H1 (cell line): ENCODE results near the gene STARD13. TPM values are rescaled to one million over a fixed set of nuclear protein-coding genes. Genes with fewer than 3 reads are reported as not detected.

Experiments
- CTCF ChIA-PET: fragments of 300-600 bp; sonication (Branson Sonifier 250); formaldehyde crosslinking; loops from one replicate; lab custom pipeline; 2021; ENCODE audit not compliant: partially characterized antibody; lab: Charles Lee
- POLR2A ChIA-PET: fragments of 300-600 bp; sonication (Branson Sonifier 250); formaldehyde crosslinking; loops from one replicate; lab custom pipeline; 2021; ENCODE audit warnings: inconsistent platforms; ENCODE audit not compliant: partially characterized antibody; lab: Charles Lee
- DNase-seq, 2 experiments: peaks; one replicate each; pipeline versions ENCODE4 v3.0.0 to v3.0.0-alpha.2; 2010 to 2022; ENCODE audit warnings: low spot score in 2 of 2, low read depth in 1 of 2, mixed read lengths in 1 of 2
- FAIRE-seq: peaks from 2 replicates; lab custom pipeline; 2011; peaks lifted over from hg19 to GRCh38; lab: Jason Lieb, UNC
- H2AFZ ChIP-seq: 2 replicates; pipeline ENCODE4 v1.8.1; 2012; ENCODE audit warnings: low read length, inconsistent platforms
- H2AK5ac ChIP-seq: 2 replicates; pipeline ENCODE4 v1.6.1; 2013; ENCODE audit warnings: low read depth, low read length
- H2BK120ac ChIP-seq: replicated peaks from 2 replicates; pipeline ENCODE3; 2013; ENCODE audit warnings: low read depth, low read length, inconsistent platforms
- H2BK12ac ChIP-seq: 2 replicates; pipeline ENCODE4 v1.6.1; 2013; ENCODE audit warnings: low read depth, low read length
- H2BK15ac ChIP-seq: 2 replicates; pipeline ENCODE4 v1.6.1; 2013; ENCODE audit warnings: low read length
- H2BK20ac ChIP-seq: 2 replicates; pipeline ENCODE4 v1.6.1; 2013; ENCODE audit warnings: low read length
- H2BK5ac ChIP-seq: 2 replicates; pipeline ENCODE4 v1.6.1; 2013; ENCODE audit warnings: low read depth, low read length
- H3K14ac ChIP-seq: 2 replicates; pipeline ENCODE4 v1.6.1; 2013; ENCODE audit warnings: inconsistent platforms; ENCODE audit not compliant: insufficient read length
- H3K18ac ChIP-seq: 2 replicates; pipeline ENCODE4 v1.6.1; 2013; ENCODE audit warnings: low read length; ENCODE audit errors: extremely low read depth
- H3K23ac ChIP-seq: 2 replicates; pipeline ENCODE4 v1.6.1; 2013; ENCODE audit warnings: inconsistent platforms; ENCODE audit not compliant: insufficient read length
- H3K23me2 ChIP-seq: 2 replicates; pipeline ENCODE4 v1.6.1; 2013; ENCODE audit warnings: low read depth, low read length
- H3K27ac ChIP-seq: 2 replicates; pipeline ENCODE4 v1.6.1; 2011; ENCODE audit warnings: low read depth, low read length, inconsistent platforms
- H3K27me3 ChIP-seq, 4 experiments: replicated peaks in 1 of 4; 1 replicate in 1 of 4; 2 replicates in 3 of 4; pipeline versions ENCODE4 v1.6.1 to v1.8.1; 2011 to 2013; ENCODE audit warnings: low read length in 3 of 4, mild to moderate bottlenecking in 3 of 4, inconsistent platforms in 2 of 4, mixed read lengths in 2 of 4, moderate library complexity in 1 of 4; ENCODE audit not compliant: control insufficient read depth in 3 of 4, insufficient read depth in 3 of 4; ENCODE audit errors: extremely low read depth in 1 of 4
- H3K36me3 ChIP-seq, 4 experiments: 2 replicates each; pipeline versions ENCODE4 v1.6.1 to v1.8.1; 2011 to 2013; ENCODE audit warnings: mild to moderate bottlenecking in 4 of 4, low read length in 3 of 4, moderate library complexity in 2 of 4, control low read depth in 1 of 4, inconsistent platforms in 1 of 4; ENCODE audit not compliant: insufficient read depth in 4 of 4, control insufficient read depth in 2 of 4
- H3K4ac ChIP-seq: replicated peaks from 2 replicates; pipeline ENCODE3; 2013; ENCODE audit warnings: low read length, low read depth, mixed read lengths, inconsistent platforms; ENCODE audit not compliant: insufficient read length
- H3K4me1 ChIP-seq, 4 experiments: replicated peaks in 1 of 4; 1 replicate in 1 of 4; 2 replicates in 3 of 4; pipeline versions ENCODE4 v1.6.1 to v1.8.1; 2011 to 2013; ENCODE audit warnings: low read length in 3 of 4, inconsistent platforms in 2 of 4, mixed read lengths in 1 of 4; ENCODE audit not compliant: insufficient read depth in 4 of 4, control insufficient read depth in 3 of 4
- H3K4me2 ChIP-seq, 2 experiments: 2 replicates each; pipeline versions ENCODE4 v1.6.1 to v1.8.1; 2011 to 2013; ENCODE audit warnings: low read depth in 2 of 2, low read length in 2 of 2, control low read depth in 1 of 2, inconsistent platforms in 1 of 2, mild to moderate bottlenecking in 1 of 2; ENCODE audit not compliant: insufficient read depth in 1 of 2
- H3K4me3 ChIP-seq, 4 experiments: fragments of 200-600, 300-600 bp in 1 of 4; sonication (generic), shearing (Covaris generic), sonication (Bioruptor Twin) in 1 of 4; 2 replicates each; pipeline versions ENCODE4 v1.5.1 to v1.8.1; 2011 to 2016; ENCODE audit warnings: low read length in 4 of 4, low read depth in 3 of 4, control low read depth in 2 of 4, inconsistent platforms in 2 of 4, mild to moderate bottlenecking in 2 of 4, mixed read lengths in 1 of 4, moderate library complexity in 1 of 4; ENCODE audit not compliant: insufficient read depth in 2 of 4; ENCODE audit errors: extremely low read depth in 1 of 4
- H3K56ac ChIP-seq: replicated peaks from 2 replicates; pipeline ENCODE3; 2013; ENCODE audit warnings: low read depth, mild to moderate bottlenecking, mixed read lengths, low read length, inconsistent platforms; ENCODE audit not compliant: insufficient read length
- H3K79me1 ChIP-seq: 2 replicates; pipeline ENCODE4 v1.6.1; 2013; ENCODE audit warnings: low read depth, low read length, control low read depth
- H3K79me2 ChIP-seq, 2 experiments: 2 replicates each; pipeline versions ENCODE4 v1.6.1 to v1.8.1; 2012 to 2013; ENCODE audit warnings: low read length in 2 of 2, mild to moderate bottlenecking in 2 of 2, inconsistent platforms in 1 of 2; ENCODE audit not compliant: insufficient read depth in 2 of 2, control insufficient read depth in 1 of 2
- H3K9ac ChIP-seq, 4 experiments: replicated peaks in 1 of 4; 1 replicate in 1 of 4; 2 replicates in 3 of 4; pipeline versions ENCODE4 v1.6.1 to v1.8.1; 2011 to 2013; ENCODE audit warnings: low read depth in 3 of 4, low read length in 3 of 4, control low read depth in 2 of 4, mild to moderate bottlenecking in 2 of 4, moderate library complexity in 2 of 4, inconsistent platforms in 1 of 4; ENCODE audit errors: extremely low read depth in 1 of 4
- H3K9me3 ChIP-seq, 2 experiments: 2 replicates each; pipeline versions ENCODE4 v1.6.1 to v1.8.1; 2012 to 2013; ENCODE audit warnings: mild to moderate bottlenecking in 2 of 2, moderate library complexity in 2 of 2, control low read depth in 1 of 2, inconsistent platforms in 1 of 2, low read depth in 1 of 2, low read length in 1 of 2, mixed read lengths in 1 of 2; ENCODE audit not compliant: insufficient read depth in 2 of 2
- H4K20me1 ChIP-seq, 2 experiments: replicated peaks in 1 of 2; 2 replicates each; pipeline versions ENCODE3 to v1.8.1; 2011 to 2013; ENCODE audit warnings: inconsistent platforms in 2 of 2, low read length in 2 of 2, mild to moderate bottlenecking in 1 of 2; ENCODE audit not compliant: insufficient read depth in 2 of 2, control insufficient read depth in 1 of 2
- H4K5ac ChIP-seq: 2 replicates; pipeline ENCODE4 v1.6.1; 2013; ENCODE audit warnings: low read length, low read depth, mixed read lengths, inconsistent platforms; ENCODE audit not compliant: insufficient read length
- H4K8ac ChIP-seq: 2 replicates; pipeline ENCODE4 v1.8.0; 2013; ENCODE audit warnings: mild to moderate bottlenecking, moderate library complexity, low read length, inconsistent platforms; ENCODE audit not compliant: insufficient read depth; ENCODE audit errors: extremely low read depth
- H4K91ac ChIP-seq: replicated peaks from 2 replicates; pipeline ENCODE3; 2013; ENCODE audit warnings: low read length, mixed read lengths, inconsistent platforms; ENCODE audit not compliant: insufficient read length
- BACH1 ChIP-seq: IDR thresholded peaks from 2 replicates; pipeline ENCODE4 v1.6.1; 2012; ENCODE audit warnings: low read length, improper control_type of control experiment
- BCL11A ChIP-seq, 2 experiments: IDR thresholded peaks; one replicate each; pipeline ENCODE4 v1.6.1; 2011; ENCODE audit warnings: low read depth in 2 of 2, low read length in 2 of 2, mild to moderate bottlenecking in 2 of 2
- CEBPB ChIP-seq: IDR thresholded peaks from 2 replicates; pipeline ENCODE4 v1.6.1; 2012; ENCODE audit warnings: low read depth, low read length
- CTBP2 ChIP-seq: IDR thresholded peaks from 2 replicates; pipeline ENCODE4 v1.7.0; 2011; ENCODE audit warnings: borderline replicate concordance, mild to moderate bottlenecking, moderate library complexity, mixed read lengths, low read length; ENCODE audit not compliant: insufficient read depth, insufficient read length
- KDM1A ChIP-seq: fragments of 200-600, 300-600 bp; sonication (generic); IDR thresholded peaks from 2 replicates; pipeline ENCODE4 v1.7.1; 2016; ENCODE audit warnings: mild to moderate bottlenecking, low read length, borderline replicate concordance
- POU5F1 ChIP-seq: IDR thresholded peaks from 2 replicates; pipeline ENCODE4 v1.6.1; 2011; ENCODE audit warnings: low read depth, mild to moderate bottlenecking, low read length, moderate library complexity
- RBBP5 ChIP-seq: IDR thresholded peaks from 2 replicates; pipeline ENCODE4 v1.7.1; 2012; ENCODE audit warnings: low read depth, mild to moderate bottlenecking, inconsistent platforms, low read length, moderate library complexity, borderline replicate concordance
- RFX5 ChIP-seq: IDR thresholded peaks from 2 replicates; pipeline ENCODE4 v1.6.1; 2011; ENCODE audit warnings: low read depth, low read length, improper control_type of control experiment, borderline replicate concordance
- RXRA ChIP-seq: IDR thresholded peaks from 2 replicates; pipeline ENCODE4 v1.6.1; 2011; ENCODE audit warnings: low read depth, mild to moderate bottlenecking, low read length, moderate library complexity; ENCODE audit not compliant: insufficient read depth
- SIX5 ChIP-seq: IDR thresholded peaks from 2 replicates; pipeline ENCODE4 v1.6.1; 2011; ENCODE audit warnings: mild to moderate bottlenecking, low read depth, low read length
- SP4 ChIP-seq: IDR thresholded peaks from 2 replicates; pipeline ENCODE4 v1.6.1; 2012; ENCODE audit warnings: low read length, inconsistent platforms
- TCF12 ChIP-seq: IDR thresholded peaks from 2 replicates; pipeline ENCODE4 v1.6.1; 2011; ENCODE audit warnings: low read depth, mild to moderate bottlenecking, low read length
- WGBS, 2 experiments: shearing (Covaris generic) in 1 of 2; methylation state at CpG; one replicate each; pipeline versions ENCODE4 v1.1.6 to v1.1.7; 2013 to 2015; ENCODE audit warnings: low lambda C conversion rate in 2 of 2, mixed read lengths in 2 of 2, inconsistent platforms in 1 of 2, low coverage in 1 of 2, missing lambda C conversion rate in 1 of 2; ENCODE audit not compliant: insufficient replicate concordance in 2 of 2, insufficient coverage in 1 of 2, insufficient read length in 1 of 2; ENCODE audit errors: extremely low coverage in 1 of 2, missing lambda C conversion rate in 1 of 2; 5-methylcytosine and 5-hydroxymethylcytosine counted together
- polyA plus RNA-seq, 7 experiments: library from polyadenylated mRNA; depleted of rRNA in 3 of 7; stranded (reverse) in 5 of 7; unstranded in 2 of 7; fragments of >200 nt in 5 of 7; fragments of 200-250 nt in 2 of 7; gene quantifications; 1 replicate in 5 of 7; 2 replicates in 1 of 7; 4 replicates in 1 of 7; pipeline versions ENCODE4 v1.2.1 to v1.2.3, GENCODE V29; 2011 to 2013; ENCODE audit warnings: missing spikeins in 2 of 7, mixed read lengths in 2 of 7
- total RNA-seq: library from RNA; stranded (reverse); fragmentation: NEBNext Ultra II Directional; extraction: Animal tissue kit (Norgen Biotek cat#: 25700); gene quantifications from 2 replicates; pipeline ENCODE4 v1.2.1, GENCODE V29; 2021

STARD13 gene
- total and polyA plus RNA-seq, 2 of the 8 experiments (the other 6 are each of a cell fraction or from before 2014, with no cell fraction given), result 0.82 to 2.9 TPM

DNA sequence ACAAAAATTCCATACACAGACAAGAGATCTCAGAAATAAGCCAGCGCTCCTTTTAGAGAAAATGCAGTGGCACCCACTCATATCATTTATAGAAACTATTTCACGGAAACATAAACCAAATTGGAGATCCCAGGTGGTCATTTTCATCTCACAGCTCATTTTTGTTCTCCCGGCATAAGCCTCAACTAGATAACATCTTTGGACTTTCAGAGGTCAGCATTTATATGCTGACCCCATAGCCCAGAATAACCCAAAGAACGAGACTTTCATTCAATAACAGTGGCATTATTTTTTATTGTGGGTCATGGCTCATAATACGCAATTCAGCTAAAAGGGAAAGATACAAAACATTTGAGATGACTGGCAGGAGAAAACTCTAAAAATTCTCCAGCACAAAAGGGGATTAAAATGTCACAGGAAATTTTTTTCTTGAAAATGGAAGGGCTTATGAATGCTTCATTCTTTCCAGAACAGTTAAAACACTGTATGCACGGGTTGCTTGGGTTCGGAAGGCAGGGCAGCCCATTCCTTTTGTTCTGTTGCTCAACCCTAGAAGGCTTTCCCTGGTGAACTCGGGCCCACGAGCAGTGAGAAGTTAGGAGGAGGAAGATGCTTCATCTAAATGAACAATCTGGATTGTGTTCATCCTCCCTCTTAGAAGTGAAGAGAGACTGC is 24.0 kb downstream of the STARD13 start:
- Histone ChIP-seq H3K79me1 (no peaks in the 10 kb centered on the region; the same call in 1 of the 2 replicates), H3K79me2 (no peaks in the 10 kb centered on the region), H3K36me3 (no peaks in the 10 kb centered on the region), H3K4ac (no peak overlapping the region), H4K91ac (no peak overlapping the region), H4K5ac (no peak overlapping the region), H2BK20ac (no peak overlapping the region), H3K4me3 (no peak overlapping the region), H3K9ac (no peak overlapping the region), H2BK5ac (no peak overlapping the region), H3K27ac (no peak overlapping the region), H3K14ac (no peak overlapping the region), H2BK15ac (no peak overlapping the region), H2BK120ac (no peak overlapping the region), H3K4me1 (peaks cover 2 to 17% (median 14%) of the 10 kb centered on the region in 4 experiments), H2AFZ (no peak overlapping the region), H4K8ac (no peak overlapping the region), H2BK12ac (no peak overlapping the region), H3K18ac (no peak overlapping the region), H3K9me3 (no peaks in the 10 kb centered on the region), H3K23ac (no peak overlapping the region), H3K56ac (no peak overlapping the region), H4K20me1 (no peaks in the 10 kb centered on the region), H2AK5ac (no peak overlapping the region), H3K4me2 (no peak overlapping the region), H3K23me2 (no peaks in the 10 kb centered on the region; the same call in 1 of the 2 replicates), H3K27me3 (no peaks in the 10 kb centered on the region)
- ChIA-PET POLR2A (no interaction called here), CTCF (interaction anchor here (0.9 to 1.3 kb wide), 3 partner anchors 10 to 33 kb away, joined by 3 to 5 read pairs (median 3); no protein-coding TSS in a partner anchor)
- DNase-seq (no peak), FAIRE-seq (no peak)
- WGBS, 2 experiments, result 95% methylated on average over 9 of the region's 9 CpGs; no CpG with 5 or more reads in 1 of the 2 experiments
- TF ChIP-seq CEBPB, result no peak
- TF ChIP-seq TCF12, result no peak
- no peak for TF ChIP-seq RXRA
- TF ChIP-seq SP4, result no peak
- TF ChIP-seq KDM1A, result no peak
- no peak for TF ChIP-seq BACH1
- TF ChIP-seq SIX5, result no peak
- TF ChIP-seq CTBP2, result no peak
- no peak for TF ChIP-seq RFX5
- no peak for TF ChIP-seq POU5F1
- TF ChIP-seq RBBP5, result no peak
- no peak for TF ChIP-seq BCL11A (IDR thresholded peaks at IDR 0.05; ENCODE audit: low read depth in 2 of 2, low read length in 2 of 2)
